ENCODE measurements around the gene BBS10. TPM values are rescaled to one million over a fixed set of nuclear protein-coding genes. Genes with fewer than 3 reads are reported as not detected.

BBS10 gene
- total RNA-seq, 1 experiment from 2014 or later = 8.2 TPM

DNA sequence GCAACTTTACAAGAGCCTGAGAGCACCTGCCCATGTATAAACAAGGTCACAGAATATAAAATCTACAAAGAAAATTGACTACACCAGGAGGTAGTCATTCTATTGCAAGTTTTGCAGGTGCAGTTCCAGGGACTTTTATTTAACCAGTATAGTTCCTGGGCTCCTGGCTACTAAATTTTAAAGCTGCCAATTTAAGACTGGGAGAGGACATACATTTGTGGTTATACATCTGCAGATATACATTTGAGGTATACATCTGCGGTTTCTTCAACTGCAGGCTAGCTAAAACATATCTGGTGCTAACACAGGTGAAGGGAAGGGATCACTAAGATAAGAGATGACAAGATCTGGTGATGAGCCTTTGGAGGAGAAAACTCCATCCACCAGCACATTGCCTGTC lies 30.2 kb downstream of the BBS10 start:
- peaks cover 17% of the 10 kb centered on the region for H3K36me3 Mint-ChIP-seq
- no peak for TF ChIP-seq ATF1 (CRISPR knock-in tag; IDR thresholded peaks at IDR 0.05)
- TF ChIP-seq, protein P1, sequence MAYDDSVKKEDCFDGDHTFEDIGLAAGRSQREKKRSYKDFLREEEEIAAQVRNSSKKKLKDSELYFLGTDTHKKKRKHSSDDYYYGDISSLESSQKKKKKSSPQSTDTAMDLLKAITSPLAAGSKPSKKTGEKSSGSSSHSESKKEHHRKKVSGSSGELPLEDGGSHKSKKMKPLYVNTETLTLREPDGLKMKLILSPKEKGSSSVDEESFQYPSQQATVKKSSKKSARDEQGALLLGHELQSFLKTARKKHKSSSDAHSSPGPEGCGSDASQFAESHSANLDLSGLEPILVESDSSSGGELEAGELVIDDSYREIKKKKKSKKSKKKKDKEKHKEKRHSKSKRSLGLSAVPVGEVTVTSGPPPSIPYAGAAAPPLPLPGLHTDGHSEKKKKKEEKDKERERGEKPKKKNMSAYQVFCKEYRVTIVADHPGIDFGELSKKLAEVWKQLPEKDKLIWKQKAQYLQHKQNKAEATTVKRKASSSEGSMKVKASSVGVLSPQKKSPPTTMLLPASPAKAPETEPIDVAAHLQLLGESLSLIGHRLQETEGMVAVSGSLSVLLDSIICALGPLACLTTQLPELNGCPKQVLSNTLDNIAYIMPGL (CRISPR knock-in tag; IDR thresholded peaks at IDR 0.05) = no peak
- no peak for TF ChIP-seq CBFB (CRISPR knock-in tag; IDR thresholded peaks at IDR 0.05; ENCODE audit: low read depth)
- TF ChIP-seq PRRX2 (CRISPR knock-in tag; IDR thresholded peaks at IDR 0.05) = no peak
- TF ChIP-seq, protein P2, sequence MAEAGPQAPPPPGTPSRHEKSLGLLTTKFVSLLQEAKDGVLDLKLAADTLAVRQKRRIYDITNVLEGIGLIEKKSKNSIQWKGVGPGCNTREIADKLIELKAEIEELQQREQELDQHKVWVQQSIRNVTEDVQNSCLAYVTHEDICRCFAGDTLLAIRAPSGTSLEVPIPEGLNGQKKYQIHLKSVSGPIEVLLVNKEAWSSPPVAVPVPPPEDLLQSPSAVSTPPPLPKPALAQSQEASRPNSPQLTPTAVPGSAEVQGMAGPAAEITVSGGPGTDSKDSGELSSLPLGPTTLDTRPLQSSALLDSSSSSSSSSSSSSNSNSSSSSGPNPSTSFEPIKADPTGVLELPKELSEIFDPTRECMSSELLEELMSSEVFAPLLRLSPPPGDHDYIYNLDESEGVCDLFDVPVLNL (CRISPR knock-in tag; IDR thresholded peaks at IDR 0.05; ENCODE audit: borderline replicate concordance, low read depth) = no peak
- TF ChIP-seq NFATC4 (CRISPR knock-in tag; IDR thresholded peaks at IDR 0.05) = no peak
- TF ChIP-seq SMAD4 (CRISPR knock-in tag; IDR thresholded peaks at IDR 0.05) = no peak
- TF ChIP-seq HMGA2 (CRISPR knock-in tag; IDR thresholded peaks at IDR 0.05) = no peak
- no peak for TF ChIP-seq NR1H2 (CRISPR knock-in tag; IDR thresholded peaks at IDR 0.05)
- no peak overlapping the region for H3K4me3 Mint-ChIP-seq
- DNase-seq (ENCODE audit: low spot score) (no peak), ATAC-seq (no peak)
- H3K4me1 Mint-ChIP-seq = peaks cover 24% of the 10 kb centered on the region
- H3K27ac Mint-ChIP-seq = no peak overlapping the region
- CTCF ChIA-PET = no interaction called here
- H3K27me3 Mint-ChIP-seq (ENCODE audit: low read depth) = peaks cover 16% of the 10 kb centered on the region
- POLR2A ChIA-PET = no interaction called here
- peaks cover 23% of the 10 kb centered on the region for H3K9me3 Mint-ChIP-seq

DNA sequence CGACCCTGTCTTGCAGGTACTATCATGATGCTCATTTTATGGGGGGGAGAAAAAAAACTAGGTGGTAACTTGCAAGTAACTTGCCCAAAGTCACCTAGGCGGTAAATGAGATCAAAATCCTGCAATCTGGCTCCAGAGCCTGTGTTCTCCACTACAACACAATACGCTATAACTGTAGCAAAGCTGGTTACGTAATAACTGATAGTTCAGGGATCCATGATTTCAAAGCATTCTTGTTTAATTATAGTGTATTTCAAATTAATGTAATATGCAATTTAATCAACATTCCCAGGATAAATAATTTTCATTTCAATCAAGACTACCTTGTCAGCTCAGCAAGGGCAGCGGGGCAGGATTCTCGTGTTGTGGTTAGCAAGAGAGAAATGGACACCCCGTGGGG lies 31.7 kb downstream of the BBS10 start:
- CTCF ChIA-PET = interaction anchor here (1.2 kb wide), 1 partner anchor 32 kb away, joined by 3 read pairs; the partner anchor contains the start of gene BBS10
- POLR2A ChIA-PET = no interaction called here
- H3K9me3 Mint-ChIP-seq = peaks cover 15% of the 10 kb centered on the region
- peaks cover 9% of the 10 kb centered on the region for H3K27me3 Mint-ChIP-seq (ENCODE audit: low read depth)
- H3K36me3 Mint-ChIP-seq = peaks cover 10% of the 10 kb centered on the region
- TF ChIP-seq SMAD3 (CRISPR knock-in tag; IDR thresholded peaks at IDR 0.05; ENCODE audit: borderline replicate concordance) (no peak), ZNF416 (CRISPR knock-in tag; IDR thresholded peaks at IDR 0.05) (no peak), EMX1 (CRISPR knock-in tag; IDR thresholded peaks at IDR 0.05) (no peak), CREM (CRISPR knock-in tag; IDR thresholded peaks at IDR 0.05) (no peak)
- TF ChIP-seq, protein P1 (CRISPR knock-in tag; IDR thresholded peaks at IDR 0.05) = no peak
- TF ChIP-seq, protein P3, sequence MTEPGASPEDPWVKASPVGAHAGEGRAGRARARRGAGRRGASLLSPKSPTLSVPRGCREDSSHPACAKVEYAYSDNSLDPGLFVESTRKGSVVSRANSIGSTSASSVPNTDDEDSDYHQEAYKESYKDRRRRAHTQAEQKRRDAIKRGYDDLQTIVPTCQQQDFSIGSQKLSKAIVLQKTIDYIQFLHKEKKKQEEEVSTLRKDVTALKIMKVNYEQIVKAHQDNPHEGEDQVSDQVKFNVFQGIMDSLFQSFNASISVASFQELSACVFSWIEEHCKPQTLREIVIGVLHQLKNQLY (CRISPR knock-in tag; IDR thresholded peaks at IDR 0.05) = no peak
- DNase-seq (ENCODE audit: low spot score) (no peak), ATAC-seq (no peak)
- H3K4me1 Mint-ChIP-seq = peaks cover 34% of the 10 kb centered on the region
- no peak overlapping the region for H3K4me3 Mint-ChIP-seq
- H3K27ac Mint-ChIP-seq = no peak overlapping the region

DNA sequence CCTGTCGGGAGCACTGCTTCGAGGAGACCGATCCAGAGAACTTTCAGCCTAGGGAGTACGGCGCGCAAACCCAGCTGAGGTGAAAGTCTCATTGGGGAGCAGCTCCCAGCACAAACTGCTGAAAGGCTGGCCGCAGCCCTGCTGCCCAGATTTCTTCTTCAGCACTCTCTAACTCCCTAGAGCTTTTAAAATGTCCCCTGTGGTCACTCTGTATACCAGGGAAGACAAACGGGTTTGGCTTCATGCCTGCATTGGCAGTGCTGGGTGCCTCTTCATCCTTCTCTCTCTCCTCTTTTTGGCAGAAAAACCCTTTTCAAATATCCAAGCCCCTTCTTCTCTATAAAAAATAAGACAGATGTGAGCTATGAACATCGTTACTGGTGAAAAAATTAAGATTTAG lies 34.9 kb downstream of the BBS10 start:
- no peak overlapping the region for H3K4me3 Mint-ChIP-seq
- ChIA-PET CTCF (interaction anchor here (1.1 to 1.4 kb wide), 2 partner anchors 34 to 241 kb away, joined by 5 read pairs; partner anchors contain the start of gene BBS10), POLR2A (no interaction called here)
- peaks cover 16% of the 10 kb centered on the region for H3K4me1 Mint-ChIP-seq
- DNase-seq (ENCODE audit: low spot score) (no peak), ATAC-seq (peak; percentile 74)
- H3K9me3 Mint-ChIP-seq = no peaks in the 10 kb centered on the region
- peaks cover 2% of the 10 kb centered on the region for H3K27me3 Mint-ChIP-seq (ENCODE audit: low read depth)
- H3K36me3 Mint-ChIP-seq = no peaks in the 10 kb centered on the region
- H3K27ac Mint-ChIP-seq = no peak overlapping the region
- TF ChIP-seq NFE2L1 (CRISPR knock-in tag; IDR thresholded peaks at IDR 0.05) = no peak
- no peak for TF ChIP-seq TEAD1 (CRISPR knock-in tag; IDR thresholded peaks at IDR 0.05)
- no peak for TF ChIP-seq OVOL2 (CRISPR knock-in tag; IDR thresholded peaks at IDR 0.05; ENCODE audit: borderline replicate concordance)
- no peak for TF ChIP-seq ETV6 (CRISPR knock-in tag; IDR thresholded peaks at IDR 0.05)
- TF ChIP-seq, protein P4, sequence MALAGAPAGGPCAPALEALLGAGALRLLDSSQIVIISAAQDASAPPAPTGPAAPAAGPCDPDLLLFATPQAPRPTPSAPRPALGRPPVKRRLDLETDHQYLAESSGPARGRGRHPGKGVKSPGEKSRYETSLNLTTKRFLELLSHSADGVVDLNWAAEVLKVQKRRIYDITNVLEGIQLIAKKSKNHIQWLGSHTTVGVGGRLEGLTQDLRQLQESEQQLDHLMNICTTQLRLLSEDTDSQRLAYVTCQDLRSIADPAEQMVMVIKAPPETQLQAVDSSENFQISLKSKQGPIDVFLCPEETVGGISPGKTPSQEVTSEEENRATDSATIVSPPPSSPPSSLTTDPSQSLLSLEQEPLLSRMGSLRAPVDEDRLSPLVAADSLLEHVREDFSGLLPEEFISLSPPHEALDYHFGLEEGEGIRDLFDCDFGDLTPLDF (CRISPR knock-in tag; IDR thresholded peaks at IDR 0.05) = no peak
- TF ChIP-seq, protein P5, sequence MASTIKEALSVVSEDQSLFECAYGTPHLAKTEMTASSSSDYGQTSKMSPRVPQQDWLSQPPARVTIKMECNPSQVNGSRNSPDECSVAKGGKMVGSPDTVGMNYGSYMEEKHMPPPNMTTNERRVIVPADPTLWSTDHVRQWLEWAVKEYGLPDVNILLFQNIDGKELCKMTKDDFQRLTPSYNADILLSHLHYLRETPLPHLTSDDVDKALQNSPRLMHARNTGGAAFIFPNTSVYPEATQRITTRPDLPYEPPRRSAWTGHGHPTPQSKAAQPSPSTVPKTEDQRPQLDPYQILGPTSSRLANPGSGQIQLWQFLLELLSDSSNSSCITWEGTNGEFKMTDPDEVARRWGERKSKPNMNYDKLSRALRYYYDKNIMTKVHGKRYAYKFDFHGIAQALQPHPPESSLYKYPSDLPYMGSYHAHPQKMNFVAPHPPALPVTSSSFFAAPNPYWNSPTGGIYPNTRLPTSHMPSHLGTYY (CRISPR knock-in tag; IDR thresholded peaks at IDR 0.05) = no peak
- TF ChIP-seq FOXK1 (CRISPR knock-in tag; IDR thresholded peaks at IDR 0.05) = no peak
- TF ChIP-seq CREM (CRISPR knock-in tag; IDR thresholded peaks at IDR 0.05) = no peak
- TF ChIP-seq ZNF263 (CRISPR knock-in tag; IDR thresholded peaks at IDR 0.05; ENCODE audit: low read depth) = no peak
- TF ChIP-seq, protein P6, sequence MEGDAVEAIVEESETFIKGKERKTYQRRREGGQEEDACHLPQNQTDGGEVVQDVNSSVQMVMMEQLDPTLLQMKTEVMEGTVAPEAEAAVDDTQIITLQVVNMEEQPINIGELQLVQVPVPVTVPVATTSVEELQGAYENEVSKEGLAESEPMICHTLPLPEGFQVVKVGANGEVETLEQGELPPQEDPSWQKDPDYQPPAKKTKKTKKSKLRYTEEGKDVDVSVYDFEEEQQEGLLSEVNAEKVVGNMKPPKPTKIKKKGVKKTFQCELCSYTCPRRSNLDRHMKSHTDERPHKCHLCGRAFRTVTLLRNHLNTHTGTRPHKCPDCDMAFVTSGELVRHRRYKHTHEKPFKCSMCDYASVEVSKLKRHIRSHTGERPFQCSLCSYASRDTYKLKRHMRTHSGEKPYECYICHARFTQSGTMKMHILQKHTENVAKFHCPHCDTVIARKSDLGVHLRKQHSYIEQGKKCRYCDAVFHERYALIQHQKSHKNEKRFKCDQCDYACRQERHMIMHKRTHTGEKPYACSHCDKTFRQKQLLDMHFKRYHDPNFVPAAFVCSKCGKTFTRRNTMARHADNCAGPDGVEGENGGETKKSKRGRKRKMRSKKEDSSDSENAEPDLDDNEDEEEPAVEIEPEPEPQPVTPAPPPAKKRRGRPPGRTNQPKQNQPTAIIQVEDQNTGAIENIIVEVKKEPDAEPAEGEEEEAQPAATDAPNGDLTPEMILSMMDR (IDR thresholded peaks at IDR 0.05) = no peak
- TF ChIP-seq ZNF317 (CRISPR knock-in tag; IDR thresholded peaks at IDR 0.05; ENCODE audit: borderline replicate concordance, low read depth) = no peak
- no peak for TF ChIP-seq ESRRA (CRISPR knock-in tag; IDR thresholded peaks at IDR 0.05; ENCODE audit: borderline replicate concordance)
